Smooth muscle cell of the umbilical artery (primary cell): ENCODE measurements around the gene HDX. TPM values are rescaled to one million over a fixed set of nuclear protein-coding genes. Genes with fewer than 3 reads are reported as not detected.

Experiments used
- total RNA-seq: library from RNA; depleted of rRNA; stranded (reverse); fragments of >200 nt; gene quantifications from 2 replicates; pipeline ENCODE4 v1.2.3, GENCODE V29; 2014

The HDX gene, protein sequence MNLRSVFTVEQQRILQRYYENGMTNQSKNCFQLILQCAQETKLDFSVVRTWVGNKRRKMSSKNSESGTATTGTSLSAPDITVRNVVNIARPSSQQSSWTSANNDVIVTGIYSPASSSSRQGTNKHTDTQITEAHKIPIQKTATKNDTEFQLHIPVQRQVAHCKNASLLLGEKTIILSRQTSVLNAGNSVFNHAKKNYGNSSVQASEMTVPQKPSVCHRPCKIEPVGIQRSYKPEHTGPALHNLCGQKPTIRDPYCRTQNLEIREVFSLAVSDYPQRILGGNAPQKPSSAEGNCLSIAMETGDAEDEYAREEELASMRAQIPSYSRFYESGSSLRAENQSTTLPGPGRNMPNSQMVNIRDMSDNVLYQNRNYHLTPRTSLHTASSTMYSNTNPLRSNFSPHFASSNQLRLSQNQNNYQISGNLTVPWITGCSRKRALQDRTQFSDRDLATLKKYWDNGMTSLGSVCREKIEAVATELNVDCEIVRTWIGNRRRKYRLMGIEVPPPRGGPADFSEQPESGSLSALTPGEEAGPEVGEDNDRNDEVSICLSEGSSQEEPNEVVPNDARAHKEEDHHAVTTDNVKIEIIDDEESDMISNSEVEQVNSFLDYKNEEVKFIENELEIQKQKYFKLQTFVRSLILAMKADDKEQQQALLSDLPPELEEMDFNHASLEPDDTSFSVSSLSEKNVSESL
- total RNA-seq = 5.3 and 8.6 TPM in 2 replicates

DNA sequence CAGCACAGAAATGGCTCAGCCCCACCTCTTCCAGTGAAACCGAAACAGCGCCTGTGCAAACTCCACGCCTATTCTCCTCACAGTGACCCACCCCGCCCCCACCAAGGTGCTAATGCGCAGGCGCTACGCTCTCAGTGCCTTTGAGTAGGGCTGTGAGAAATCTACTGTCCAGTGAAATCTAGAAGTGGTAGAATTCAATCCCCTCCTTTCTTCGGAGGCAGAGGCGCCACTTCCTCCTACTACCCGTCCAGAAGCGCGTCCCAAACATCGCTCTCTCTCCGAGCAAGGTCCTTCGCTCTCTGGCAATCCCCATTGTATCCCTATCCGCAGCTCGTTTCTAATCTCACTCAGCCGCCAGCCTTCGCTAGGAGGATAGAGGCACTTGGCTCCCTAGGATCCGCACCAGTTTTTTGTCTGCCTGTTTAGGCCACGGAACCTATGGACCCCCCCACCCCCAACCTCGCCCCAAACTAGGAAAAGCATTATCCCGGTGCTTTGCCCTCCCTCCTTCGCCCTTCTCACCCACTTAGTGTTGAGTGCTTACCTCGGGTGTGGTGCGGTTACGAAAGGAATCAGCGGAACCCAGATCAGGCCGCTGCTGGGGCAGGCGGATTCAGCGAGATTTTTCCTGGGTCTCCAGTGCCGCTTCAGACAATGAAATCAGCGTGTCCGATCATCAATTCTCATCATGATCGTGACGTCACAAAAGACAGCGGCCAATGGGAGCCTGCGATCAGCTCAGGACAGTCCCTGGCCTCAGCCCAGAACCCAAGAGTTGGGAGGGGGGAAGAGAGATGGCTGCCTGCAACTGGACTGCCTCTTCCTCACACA, at the start of gene HDX:
HDX (minus strand) TSS at position 656 of the 831 bp plus-strand sequence. CDS start 27,056 bp downstream, outside the sequence.

